GM21723 (cell line): ENCODE measurements around the gene PKHD1.

Experiments used
- ATAC-seq: cut with Tn5 transposase; IDR thresholded peaks from one replicate; pipeline ENCODE4 v1.9.1; 2021; ENCODE audit warnings: mild to moderate bottlenecking, moderate library complexity; ENCODE audit not compliant: unreplicated experiment

PKHD1 gene

GRCh38 chr6:52087498-52087999 is at the start of gene PKHD1:
PKHD1 (minus strand) TSS chr6:52087613; CDS start chr6:52084933, 2,680 bp downstream.
- ATAC-seq: no peak

- no peak for ATAC-seq
Measured at GRCh38 chr6:52136934-52137467, 49.6 kb upstream of the PKHD1 start.

- ATAC-seq: no peak
Measured at GRCh38 chr6:52136055-52136454, 48.6 kb upstream of the PKHD1 start.

GRCh38 chr6:52135217-52135616 is 47.8 kb upstream of the PKHD1 start:
- no peak for ATAC-seq

- no peak for ATAC-seq
Measured at GRCh38 chr6:52134011-52134410, 46.6 kb upstream of the PKHD1 start.

GRCh38 chr6:52133324-52133723 is 45.9 kb upstream of the PKHD1 start:
- ATAC-seq: no peak

GRCh38 chr6:52132292-52132691 is 44.9 kb upstream of the PKHD1 start:
- ATAC-seq: no peak

GRCh38 chr6:52130440-52130839 is 43.0 kb upstream of the PKHD1 start:
- no peak for ATAC-seq

- no peak for ATAC-seq
Measured at GRCh38 chr6:52127957-52128356, 40.5 kb upstream of the PKHD1 start.

GRCh38 chr6:52126231-52126630 is 38.8 kb upstream of the PKHD1 start:
- no peak for ATAC-seq

GRCh38 chr6:52125572-52125971 is 38.2 kb upstream of the PKHD1 start:
- no peak for ATAC-seq

- no peak for ATAC-seq
Measured at GRCh38 chr6:52125139-52125538, 37.7 kb upstream of the PKHD1 start.

GRCh38 chr6:52124126-52125121 is 37.0 kb upstream of the PKHD1 start:
- no peak for ATAC-seq

- ATAC-seq: no peak
Measured at GRCh38 chr6:52123251-52123650, 35.8 kb upstream of the PKHD1 start.

GRCh38 chr6:52117352-52117751 is 29.9 kb upstream of the PKHD1 start:
- no peak for ATAC-seq

GRCh38 chr6:52116605-52116948 is 29.2 kb upstream of the PKHD1 start:
- ATAC-seq: no peak

- ATAC-seq: no peak
Measured at GRCh38 chr6:52115891-52116604, 28.6 kb upstream of the PKHD1 start.

- ATAC-seq: no peak
Measured at GRCh38 chr6:52115145-52115741, 27.8 kb upstream of the PKHD1 start.

- no peak for ATAC-seq
Measured at GRCh38 chr6:52109171-52109571, 21.8 kb upstream of the PKHD1 start.

- ATAC-seq: no peak
Measured at GRCh38 chr6:52108128-52108527, 20.7 kb upstream of the PKHD1 start.

GRCh38 chr6:52106994-52107393 is 19.6 kb upstream of the PKHD1 start:
- no peak for ATAC-seq
